Kidney capillary endothelial cell (primary cell): ENCODE results near the gene OTX2.

Experiments used
- DNase-seq: peaks from one replicate; pipeline ENCODE4 v3.0.0-alpha.2; 2018; ENCODE audit warnings: low spot score

The OTX2 gene

GRCh38 chr14:56796259-56796658 is 14.0 kb downstream of the OTX2 start:
- no peak for DNase-seq

GRCh38 chr14:56795284-56795622 is 15.0 kb downstream of the OTX2 start:
- no peak for DNase-seq

GRCh38 chr14:56794557-56795283 is 15.6 kb downstream of the OTX2 start:
- no peak for DNase-seq

GRCh38 chr14:56794088-56794556 is 16.2 kb downstream of the OTX2 start:
- no peak for DNase-seq

GRCh38 chr14:56789955-56790354 is 20.3 kb downstream of the OTX2 start:
- no peak for DNase-seq

- no peak for DNase-seq
Measured at GRCh38 chr14:56787530-56787929, 22.7 kb downstream of the OTX2 start.

- no peak for DNase-seq
Measured at GRCh38 chr14:56782711-56783110, 27.6 kb downstream of the OTX2 start.

GRCh38 chr14:56774503-56774902 is 35.8 kb downstream of the OTX2 start:
- DNase-seq = no peak

GRCh38 chr14:56770512-56770911 is 39.8 kb downstream of the OTX2 start:
- no peak for DNase-seq

GRCh38 chr14:56760164-56760914 is 49.9 kb downstream of the OTX2 start:
- DNase-seq = no peak

GRCh38 chr14:56759633-56760032 is 50.6 kb downstream of the OTX2 start:
- no peak for DNase-seq

GRCh38 chr14:56759094-56759493 is 51.2 kb downstream of the OTX2 start:
- DNase-seq = no peak

- no peak for DNase-seq
Measured at GRCh38 chr14:56754921-56755320, 55.4 kb downstream of the OTX2 start.

GRCh38 chr14:56753396-56753795 is 56.9 kb downstream of the OTX2 start:
- DNase-seq = no peak

- DNase-seq = no peak
Measured at GRCh38 chr14:56752428-56752827, 57.9 kb downstream of the OTX2 start.

- DNase-seq = no peak
Measured at GRCh38 chr14:56751471-56751870, 58.8 kb downstream of the OTX2 start.
